Smooth muscle cell (in vitro differentiated cells): ENCODE data around the gene USP20. TPM values are rescaled to one million over a fixed set of nuclear protein-coding genes. Genes with fewer than 3 reads are reported as not detected.

ENCODE experiments used
- DNase-seq: peaks from one replicate; lab custom pipeline; 2025; ENCODE audit not compliant: unreplicated experiment; lab: John Stamatoyannopoulos, UW
- H2AFZ ChIP-seq: fragments of 200-600 bp; sonication (generic); 2 replicates; pipeline ENCODE4 v1.6.0; 2016; ENCODE audit warnings: antibody characterized with exemption, low read depth, mild to moderate bottlenecking
- H3F3A ChIP-seq: fragments of 200-600 bp; sonication (generic); 2 replicates; pipeline ENCODE4 v1.6.0; 2017; ENCODE audit warnings: antibody characterized with exemption, low read depth
- H3K27ac ChIP-seq: fragments of 200-600 bp; sonication (generic); 2 replicates; pipeline ENCODE4 v1.5.1; 2016; ENCODE audit warnings: low read depth, mild to moderate bottlenecking
- H3K27me3 ChIP-seq: fragments of 200-600 bp; sonication (generic); 2 replicates; pipeline ENCODE4 v1.6.1; 2016; ENCODE audit warnings: low read depth, mild to moderate bottlenecking
- H3K36me3 ChIP-seq: fragments of 200-600 bp; sonication (generic); 2 replicates; pipeline ENCODE4 v1.5.1; 2016; ENCODE audit warnings: low read depth
- H3K4me1 ChIP-seq: fragments of 200-600 bp; sonication (generic); 2 replicates; pipeline ENCODE4 v1.5.1; 2016; ENCODE audit warnings: low read depth
- H3K4me2 ChIP-seq: fragments of 200-600 bp; sonication (generic); 2 replicates; pipeline ENCODE4 v1.6.0; 2016; ENCODE audit warnings: mild to moderate bottlenecking
- H3K4me3 ChIP-seq: fragments of 200-600 bp; sonication (generic); 2 replicates; pipeline ENCODE4 v1.5.1; 2016; ENCODE audit warnings: mild to moderate bottlenecking
- H3K79me2 ChIP-seq: fragments of 200-600 bp; sonication (generic); 2 replicates; pipeline ENCODE4 v1.6.0; 2016; ENCODE audit warnings: low read depth, mild to moderate bottlenecking
- H3K9ac ChIP-seq: fragments of 200-600 bp; sonication (generic); 2 replicates; pipeline ENCODE4 v1.6.0; 2016; ENCODE audit warnings: low read depth
- H3K9me3 ChIP-seq: fragments of 200-600 bp; sonication (generic); replicated peaks from 2 replicates; pipeline ENCODE4 v1.5.1; 2016; ENCODE audit warnings: low read depth
- H4K20me1 ChIP-seq: fragments of 200-600 bp; sonication (generic); 2 replicates; pipeline ENCODE4 v1.6.0; 2016; ENCODE audit warnings: low read depth
- CTCF ChIP-seq: fragments of 200-600 bp; sonication (generic); IDR thresholded peaks from 2 replicates; pipeline ENCODE4 v1.5.1; 2017; ENCODE audit warnings: borderline replicate concordance, mild to moderate bottlenecking, antibody characterized with exemption; ENCODE audit not compliant: insufficient read depth, poor library complexity, severe bottlenecking
- WGBS: methylation state at CpG from one replicate; pipeline ENCODE4 v1.1.7; 2016; ENCODE audit warnings: low lambda C conversion rate; 5-methylcytosine and 5-hydroxymethylcytosine counted together
- polyA plus RNA-seq: library from polyadenylated mRNA; unstranded; fragments of >200 nt; fragmentation: Nextera tagmentation; extraction: Ambion mirVana; gene quantifications from 2 replicates; pipeline ENCODE4 v1.2.1, GENCODE V29; 2016
- total RNA-seq: library from RNA; depleted of rRNA; stranded (reverse); fragments of >200 nt; gene quantifications from 2 replicates; pipeline ENCODE4 v1.2.3, GENCODE V29; 2014

USP20 gene
- total and polyA plus RNA-seq, 2 experiments from 2014 or later, result 14.6 to 29.7 TPM

- TF ChIP-seq CTCF, result no peak
- Histone ChIP-seq H3K4me1 (no peaks in the 10 kb centered on the region), H2AFZ (no peak overlapping the region), H3K9me3 (no peaks in the 10 kb centered on the region), H3K27ac (no peak overlapping the region), H4K20me1 (peaks cover 6% of the 10 kb centered on the region), H3K4me2 (no peak overlapping the region), H3K36me3 (no peaks in the 10 kb centered on the region), H3K9ac (no peak overlapping the region), H3K27me3 (no peaks in the 10 kb centered on the region), H3K4me3 (no peak overlapping the region), H3K79me2 (no peaks in the 10 kb centered on the region), H3F3A (no peaks in the 10 kb centered on the region)
- 96% methylated on average over 9 of the region's 9 CpGs for WGBS
- no peak for DNase-seq
Measured at GRCh38 chr9:129812385-129812784, 22.9 kb upstream of the USP20 start.

DNA sequence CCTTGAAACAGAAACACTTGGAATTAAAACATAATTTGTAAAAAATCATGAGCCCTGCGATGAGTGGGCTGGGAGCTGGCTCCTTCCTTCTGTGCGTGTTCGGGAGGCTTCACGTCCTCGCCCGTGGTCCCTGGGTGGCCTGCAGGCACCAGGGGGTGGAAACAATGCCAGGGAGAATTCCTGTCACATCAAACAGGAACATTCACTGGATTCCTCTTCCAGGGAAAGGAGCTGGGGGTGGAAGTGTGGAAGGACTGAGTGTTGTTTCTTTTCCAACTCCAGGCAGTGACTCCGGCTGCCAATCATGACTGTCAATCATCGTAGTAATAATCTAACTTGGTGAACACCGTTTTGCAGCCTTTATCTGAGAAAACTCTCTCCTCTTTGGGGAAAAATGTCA, 21.6 kb upstream of the USP20 start:
- Histone ChIP-seq H3K9ac (no peak overlapping the region), H2AFZ (no peak overlapping the region), H3K4me3 (no peak overlapping the region), H3K79me2 (no peaks in the 10 kb centered on the region), H4K20me1 (peaks cover 6% of the 10 kb centered on the region), H3K36me3 (no peaks in the 10 kb centered on the region), H3K27ac (no peak overlapping the region), H3K9me3 (no peaks in the 10 kb centered on the region), H3F3A (no peaks in the 10 kb centered on the region), H3K4me2 (no peak overlapping the region), H3K27me3 (no peaks in the 10 kb centered on the region), H3K4me1 (no peaks in the 10 kb centered on the region)
- 95% methylated on average over 9 of the region's 9 CpGs for WGBS
- no peak for TF ChIP-seq CTCF
- no peak for DNase-seq

DNA sequence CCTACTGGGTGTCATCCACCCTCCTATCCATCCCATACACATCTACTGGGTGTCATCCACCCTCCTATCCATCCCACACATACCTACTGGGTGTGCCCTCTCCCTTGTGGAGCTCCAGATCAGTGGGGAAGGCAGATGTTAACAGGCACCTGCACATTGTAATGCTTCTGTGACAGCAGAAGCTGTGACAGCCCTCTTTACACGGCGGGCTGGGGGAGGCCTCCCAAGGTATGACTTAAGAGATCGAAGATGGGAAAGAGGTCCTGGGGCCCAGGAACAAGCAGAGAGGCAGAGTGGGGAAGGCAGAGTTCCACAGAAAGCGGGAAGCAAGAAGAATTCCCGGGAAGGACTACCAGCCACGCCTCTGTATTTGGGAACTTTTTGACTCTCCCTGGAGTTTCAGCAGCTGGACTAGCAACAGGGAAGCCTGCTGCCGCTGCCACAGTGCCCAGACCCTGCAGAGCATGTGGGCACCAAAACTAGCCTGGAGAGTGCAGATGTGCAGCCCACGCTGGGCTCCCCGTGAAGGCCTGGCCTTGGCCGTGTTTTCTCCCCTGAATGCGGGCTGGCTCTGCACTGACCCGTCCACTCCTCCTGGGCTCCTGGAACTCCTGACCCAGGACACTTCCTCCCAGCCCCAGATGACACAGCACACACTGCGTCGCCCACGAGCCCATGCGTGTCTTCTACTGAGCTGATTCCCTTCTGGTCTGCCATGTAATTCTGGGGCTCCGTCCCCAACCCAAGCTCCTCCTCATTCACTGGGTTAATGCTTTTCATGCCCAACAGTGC, 20.6 kb upstream of the USP20 start:
- Histone ChIP-seq H3K9ac (no peak overlapping the region), H3F3A (no peaks in the 10 kb centered on the region), H3K4me1 (no peaks in the 10 kb centered on the region), H3K79me2 (no peaks in the 10 kb centered on the region), H3K27me3 (no peaks in the 10 kb centered on the region), H3K36me3 (no peaks in the 10 kb centered on the region), H2AFZ (no peak overlapping the region), H3K4me3 (no peak overlapping the region), H3K27ac (no peak overlapping the region), H3K4me2 (no peak overlapping the region), H3K9me3 (no peaks in the 10 kb centered on the region), H4K20me1 (peaks cover 6% of the 10 kb centered on the region)
- TF ChIP-seq CTCF, result no peak
- no peak for DNase-seq
- 97% methylated on average over 17 of the region's 17 CpGs for WGBS

DNA sequence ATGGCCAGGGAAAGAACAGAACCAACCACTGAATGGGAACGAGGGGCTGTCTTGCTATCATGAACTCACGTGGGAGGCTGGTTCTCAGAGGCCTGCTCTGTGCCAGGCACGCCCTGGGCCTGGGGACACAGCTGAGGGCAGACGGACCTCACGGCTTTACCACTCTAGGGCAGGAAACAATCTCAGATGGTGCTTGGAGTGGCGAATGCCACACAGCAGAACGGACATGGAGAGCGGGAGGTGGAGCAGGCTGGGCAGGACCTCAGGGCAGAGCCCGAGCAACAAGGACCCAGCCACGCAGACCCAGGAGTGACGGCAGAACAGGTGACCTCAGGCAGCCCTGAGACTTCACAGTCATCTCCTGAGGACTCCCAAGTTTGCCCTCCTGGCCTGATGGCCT, 20.0 kb upstream of the USP20 start:
- Histone ChIP-seq H4K20me1 (peaks cover 5% of the 10 kb centered on the region), H3F3A (no peaks in the 10 kb centered on the region), H3K27ac (no peak overlapping the region), H3K27me3 (no peaks in the 10 kb centered on the region), H3K4me2 (no peak overlapping the region), H3K4me1 (no peaks in the 10 kb centered on the region), H3K9me3 (no peaks in the 10 kb centered on the region), H3K9ac (no peak overlapping the region), H3K79me2 (no peaks in the 10 kb centered on the region), H3K36me3 (no peaks in the 10 kb centered on the region), H2AFZ (no peak overlapping the region), H3K4me3 (no peak overlapping the region)
- TF ChIP-seq CTCF, result no peak
- DNase-seq, result no peak
- 93% methylated on average over 11 of the region's 11 CpGs for WGBS
